Panc1 (cell line): ENCODE measurements around the gene NBPF11. TPM values are rescaled to one million over a fixed set of nuclear protein-coding genes. Genes with fewer than 3 reads are reported as not detected.
"Not testable (repeated sequence)": the region's sequence is repeated elsewhere in the genome, so short reads cannot be mapped to it uniquely, and the experiment has no call there.

Experiments used
- ATAC-seq: fragments of 200-7000 bp; cut with Tn5 transposase; 2 replicates; pipeline ENCODE4 v1.9.1; 2020; ENCODE audit warnings: mild to moderate bottlenecking, moderate library complexity
- BruUV-seq: library from RNA; stranded (reverse); fragments of 400-500 nt; replicated peaks from 2 replicates; lab custom pipeline; 2021; lab: Mats Ljungman, UMichigan
- CTCF ChIA-PET: fragments of 300-600 bp; sonication (Branson Sonifier 250); formaldehyde crosslinking; loops from one replicate; lab custom pipeline; 2022; ENCODE audit warnings: antibody characterized with exemption; lab: Charles Lee
- POLR2A ChIA-PET: fragments of 300-600 bp; sonication (Branson Sonifier 250); formaldehyde crosslinking; loops from one replicate; lab custom pipeline; 2022; ENCODE audit warnings: antibody characterized with exemption; lab: Charles Lee
- DNase-seq: peaks from one replicate; pipeline ENCODE4 v3.0.0-alpha.2; 2010; ENCODE audit warnings: low read depth, low spot score
- H3K27ac ChIP-seq: 2 replicates; pipeline ENCODE4 v1.5.1; 2011; ENCODE audit warnings: mild to moderate bottlenecking, low read length, inconsistent platforms
- H3K27me3 ChIP-seq: fragments of 200-500 bp; sonication (Bioruptor generic); 2 replicates; pipeline ENCODE4 v1.6.0; 2014; ENCODE audit warnings: low read length, inconsistent platforms; ENCODE audit not compliant: control insufficient read depth, insufficient read depth
- H3K36me3 ChIP-seq: fragments of 200-500 bp; sonication (Bioruptor generic); 2 replicates; pipeline ENCODE4 v1.5.1; 2014; ENCODE audit warnings: inconsistent platforms, mild to moderate bottlenecking, low read length, moderate library complexity; ENCODE audit not compliant: control insufficient read depth, insufficient read depth
- H3K4me1 ChIP-seq: 2 replicates; pipeline ENCODE4 v1.5.1; 2011; ENCODE audit warnings: inconsistent platforms, mild to moderate bottlenecking, low read length, moderate library complexity; ENCODE audit not compliant: control insufficient read depth, insufficient read depth
- H3K4me3 ChIP-seq, 2 experiments: 2 replicates each; pipeline ENCODE4 v1.5.1; 2011 to 2012; ENCODE audit warnings: low read depth in 2 of 2, low read length in 2 of 2, mild to moderate bottlenecking in 2 of 2, inconsistent platforms in 1 of 2, moderate library complexity in 1 of 2
- H3K9me3 ChIP-seq: fragments of 200-500 bp; sonication (Bioruptor generic); 2 replicates; pipeline ENCODE4 v1.5.1; 2014; ENCODE audit warnings: low read depth, mild to moderate bottlenecking, inconsistent platforms, low read length, moderate library complexity; ENCODE audit not compliant: control insufficient read depth, insufficient read depth
- in situ Hi-C: cut with HindIII; loops from 2 replicates; pipeline ENCODE4 v1.10.0; 2016; ENCODE audit warnings: low sequenced_read_pairs, low pct_unique_long_range_greater_than_20kb
- intact Hi-C: fragments of 100-400 bp; cut with micrococcal nuclease; formaldehyde crosslinking; loops from one replicate; pipeline ENCODE4 v1.10.0; 2022; ENCODE audit not compliant: unreplicated experiment
- total RNA-seq: library from RNA; stranded (reverse); gene quantifications from one replicate; pipeline ENCODE4 v1.2.1, GENCODE V29; 2021; ENCODE audit not compliant: unreplicated experiment

The NBPF11 gene
- total RNA-seq, 1 experiment from 2014 or later: 9.2 TPM

GRCh38 chr1:148078090-148078489 is 74.0 kb downstream of the NBPF11 start:
- in situ Hi-C loops, CTCF ChIA-PET, H3K4me3 ChIP-seq, H3K9me3 ChIP-seq, intact Hi-C loops, H3K36me3 ChIP-seq, H3K27me3 ChIP-seq, H3K27ac ChIP-seq, DNase-seq, H3K4me1 ChIP-seq, POLR2A ChIA-PET: not testable (repeated sequence)
- ATAC-seq: peak; percentile 57; the same call in 1 of the 2 replicates
- TSS peak; percentile 100 for BruUV-seq

- intact Hi-C loops, CTCF ChIA-PET, in situ Hi-C loops, ATAC-seq, H3K36me3 ChIP-seq, H3K9me3 ChIP-seq, H3K27ac ChIP-seq, DNase-seq, H3K4me1 ChIP-seq, BruUV-seq, POLR2A ChIA-PET, H3K4me3 ChIP-seq, H3K27me3 ChIP-seq: not testable (repeated sequence)
Observed at GRCh38 chr1:148077458-148077857, 74.6 kb downstream of the NBPF11 start.

GRCh38 chr1:148073392-148073791 is 78.7 kb downstream of the NBPF11 start:
- H3K4me1 ChIP-seq, H3K27ac ChIP-seq, H3K36me3 ChIP-seq, H3K27me3 ChIP-seq, in situ Hi-C loops, BruUV-seq, H3K9me3 ChIP-seq, intact Hi-C loops, DNase-seq, POLR2A ChIA-PET, ATAC-seq, H3K4me3 ChIP-seq, CTCF ChIA-PET: not testable (repeated sequence)

GRCh38 chr1:148068606-148069005 is 83.5 kb downstream of the NBPF11 start:
- H3K4me1 ChIP-seq, POLR2A ChIA-PET, H3K27me3 ChIP-seq, ATAC-seq, CTCF ChIA-PET, in situ Hi-C loops, H3K9me3 ChIP-seq, H3K27ac ChIP-seq, BruUV-seq, H3K36me3 ChIP-seq, intact Hi-C loops, H3K4me3 ChIP-seq, DNase-seq: not testable (repeated sequence)

- DNase-seq, ATAC-seq, in situ Hi-C loops, POLR2A ChIA-PET, H3K27ac ChIP-seq, H3K4me1 ChIP-seq, H3K4me3 ChIP-seq, intact Hi-C loops, BruUV-seq, H3K27me3 ChIP-seq, H3K36me3 ChIP-seq, H3K9me3 ChIP-seq, CTCF ChIA-PET: not testable (repeated sequence)
Observed at GRCh38 chr1:148068201-148068600, 83.9 kb downstream of the NBPF11 start.

GRCh38 chr1:148060294-148060701 is 91.8 kb downstream of the NBPF11 start:
- BruUV-seq, CTCF ChIA-PET, intact Hi-C loops, H3K27ac ChIP-seq, H3K4me1 ChIP-seq, DNase-seq, in situ Hi-C loops, POLR2A ChIA-PET, H3K9me3 ChIP-seq, H3K27me3 ChIP-seq, H3K36me3 ChIP-seq: not testable (repeated sequence)
- ATAC-seq: peak; percentile 30; the same call in 1 of the 2 replicates
- H3K4me3 ChIP-seq: peak overlapping the region; percentile 12 to 20; a peak in 2 of 4 replicates

- H3K36me3 ChIP-seq, CTCF ChIA-PET, H3K27ac ChIP-seq, BruUV-seq, intact Hi-C loops, H3K9me3 ChIP-seq, H3K27me3 ChIP-seq, POLR2A ChIA-PET, H3K4me1 ChIP-seq, H3K4me3 ChIP-seq, DNase-seq, in situ Hi-C loops, ATAC-seq: not testable (repeated sequence)
Observed at GRCh38 chr1:148057384-148057783, 94.7 kb downstream of the NBPF11 start.
